Activated T-helper 17 cell treated with anti-CD3 and anti-CD28 coated beads, Interleukin-2, amount 50 U/mL, for 72 hours (primary cell): Measurements from ENCODE around the gene GREB1. TPM values are rescaled to one million over a fixed set of nuclear protein-coding genes. Genes with fewer than 3 reads are reported as not detected.

ENCODE experiments used
- ATAC-seq: fragments of 150-1000 bp; cut with Tn5 transposase; replicated peaks from 2 replicates; pipeline ENCODE4 v1.10.0; 2021; ENCODE audit warnings: mild to moderate bottlenecking, moderate library complexity
- H3K27ac Mint-ChIP-seq: one replicate; pipeline ENCODE4 v1.8.0; 2022; ENCODE audit warnings: mixed read lengths
- H3K27me3 Mint-ChIP-seq: one replicate; pipeline ENCODE4 v1.8.0; 2022; ENCODE audit warnings: mixed read lengths
- H3K36me3 Mint-ChIP-seq: one replicate; pipeline ENCODE4 v1.8.0; 2022; ENCODE audit warnings: low read depth, mild to moderate bottlenecking, mixed read lengths
- H3K4me1 Mint-ChIP-seq: one replicate; pipeline ENCODE4 v1.8.0; 2022; ENCODE audit warnings: mixed read lengths
- H3K4me3 Mint-ChIP-seq: one replicate; pipeline ENCODE4 v1.8.0; 2022; ENCODE audit warnings: mild to moderate bottlenecking, mixed read lengths
- H3K9me3 Mint-ChIP-seq: one replicate; pipeline ENCODE4 v1.8.0; 2022; ENCODE audit warnings: mixed read lengths
- total RNA-seq, 2 donors: library from RNA; stranded (reverse); gene quantifications; one replicate each; pipeline ENCODE4 v1.2.3, GENCODE V29; 2022

Gene GREB1
- total RNA-seq, 2 donors from 2014 or later = 0.95 to 1.0 TPM

GRCh38 chr2:11571170-11571569, 37.3 kb downstream of the GREB1 start:
- H3K36me3 Mint-ChIP-seq = no peaks in the 10 kb centered on the region
- H3K27me3 Mint-ChIP-seq = peaks cover 6% of the 10 kb centered on the region
- H3K9me3 Mint-ChIP-seq = no peaks in the 10 kb centered on the region
- H3K4me1 Mint-ChIP-seq = no peaks in the 10 kb centered on the region
- H3K27ac Mint-ChIP-seq = no peak overlapping the region
- ATAC-seq = no peak
- no peak overlapping the region for H3K4me3 Mint-ChIP-seq

- Mint-ChIP-seq H3K27ac (no peak overlapping the region), H3K27me3 (peaks cover 6% of the 10 kb centered on the region), H3K36me3 (no peaks in the 10 kb centered on the region), H3K9me3 (no peaks in the 10 kb centered on the region), H3K4me3 (no peak overlapping the region), H3K4me1 (no peaks in the 10 kb centered on the region)
- no peak for ATAC-seq
Observed at GRCh38 chr2:11572996-11573395, 39.2 kb downstream of the GREB1 start.

- H3K27ac Mint-ChIP-seq = no peak overlapping the region
- H3K4me3 Mint-ChIP-seq = no peak overlapping the region
- H3K9me3 Mint-ChIP-seq = no peaks in the 10 kb centered on the region
- H3K4me1 Mint-ChIP-seq = no peaks in the 10 kb centered on the region
- ATAC-seq = no peak
- peaks cover 6% of the 10 kb centered on the region for H3K27me3 Mint-ChIP-seq
- H3K36me3 Mint-ChIP-seq = no peaks in the 10 kb centered on the region
Observed at GRCh38 chr2:11573418-11574175, 39.8 kb downstream of the GREB1 start.

GRCh38 chr2:11574176-11575046, 40.6 kb downstream of the GREB1 start:
- no peak overlapping the region for H3K27ac Mint-ChIP-seq
- no peak overlapping the region for H3K4me3 Mint-ChIP-seq
- no peaks in the 10 kb centered on the region for H3K4me1 Mint-ChIP-seq
- no peaks in the 10 kb centered on the region for H3K9me3 Mint-ChIP-seq
- no peak for ATAC-seq
- H3K36me3 Mint-ChIP-seq = no peaks in the 10 kb centered on the region
- peaks cover 3% of the 10 kb centered on the region for H3K27me3 Mint-ChIP-seq

GRCh38 chr2:11576398-11576797, 42.6 kb downstream of the GREB1 start:
- H3K27ac Mint-ChIP-seq = no peak overlapping the region
- H3K4me3 Mint-ChIP-seq = no peak overlapping the region
- no peaks in the 10 kb centered on the region for H3K36me3 Mint-ChIP-seq
- peaks cover 3% of the 10 kb centered on the region for H3K27me3 Mint-ChIP-seq
- no peak for ATAC-seq
- no peaks in the 10 kb centered on the region for H3K9me3 Mint-ChIP-seq
- H3K4me1 Mint-ChIP-seq = no peaks in the 10 kb centered on the region

DNA sequence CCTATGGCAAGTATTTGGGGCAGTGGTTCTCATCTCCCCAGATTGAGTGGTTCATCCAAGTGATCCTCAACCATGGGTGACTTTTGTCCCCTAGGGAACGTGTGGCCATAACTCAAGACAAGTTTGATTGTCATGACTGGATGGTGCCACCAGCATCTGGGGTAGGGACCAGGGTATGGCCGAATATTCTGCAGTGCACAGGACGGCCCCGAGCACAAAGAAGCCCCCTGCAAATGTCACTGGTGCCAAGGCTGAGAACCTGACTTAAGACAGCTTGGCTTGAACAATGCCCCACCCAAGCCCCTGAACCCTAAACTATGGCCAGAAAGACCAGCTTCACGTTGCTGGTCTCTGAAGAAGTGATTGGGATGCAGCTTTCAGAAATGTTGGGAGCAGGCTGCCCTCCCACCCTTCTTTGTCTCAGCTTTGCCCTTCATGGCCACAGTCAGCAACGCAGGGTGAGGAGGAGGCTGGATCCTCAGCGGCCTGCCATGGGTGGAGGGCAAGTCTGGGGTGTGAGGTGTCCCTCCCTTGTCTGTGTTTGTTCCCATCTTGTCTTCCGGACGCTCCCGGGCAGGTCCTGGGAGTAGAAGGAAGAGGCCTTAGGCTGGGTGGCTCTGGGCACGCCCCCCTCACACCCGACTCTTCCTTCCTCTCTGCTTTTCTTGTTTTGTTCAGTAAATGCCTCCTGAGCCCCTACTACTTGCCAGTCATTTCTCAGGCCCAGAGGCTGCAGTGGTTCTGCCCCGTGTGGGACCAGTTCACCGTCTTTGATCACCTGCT, 43.4 kb downstream of the GREB1 start:
- no peaks in the 10 kb centered on the region for H3K36me3 Mint-ChIP-seq
- no peak for ATAC-seq
- H3K4me3 Mint-ChIP-seq = no peak overlapping the region
- no peaks in the 10 kb centered on the region for H3K9me3 Mint-ChIP-seq
- no peaks in the 10 kb centered on the region for H3K4me1 Mint-ChIP-seq
- H3K27me3 Mint-ChIP-seq = peaks cover 5% of the 10 kb centered on the region
- H3K27ac Mint-ChIP-seq = no peak overlapping the region

- no peaks in the 10 kb centered on the region for H3K4me1 Mint-ChIP-seq
- H3K4me3 Mint-ChIP-seq = no peak overlapping the region
- no peaks in the 10 kb centered on the region for H3K36me3 Mint-ChIP-seq
- H3K9me3 Mint-ChIP-seq = no peaks in the 10 kb centered on the region
- no peak for ATAC-seq
- H3K27ac Mint-ChIP-seq = no peak overlapping the region
- peaks cover 5% of the 10 kb centered on the region for H3K27me3 Mint-ChIP-seq
Observed at GRCh38 chr2:11578081-11578948, 44.5 kb downstream of the GREB1 start.

DNA sequence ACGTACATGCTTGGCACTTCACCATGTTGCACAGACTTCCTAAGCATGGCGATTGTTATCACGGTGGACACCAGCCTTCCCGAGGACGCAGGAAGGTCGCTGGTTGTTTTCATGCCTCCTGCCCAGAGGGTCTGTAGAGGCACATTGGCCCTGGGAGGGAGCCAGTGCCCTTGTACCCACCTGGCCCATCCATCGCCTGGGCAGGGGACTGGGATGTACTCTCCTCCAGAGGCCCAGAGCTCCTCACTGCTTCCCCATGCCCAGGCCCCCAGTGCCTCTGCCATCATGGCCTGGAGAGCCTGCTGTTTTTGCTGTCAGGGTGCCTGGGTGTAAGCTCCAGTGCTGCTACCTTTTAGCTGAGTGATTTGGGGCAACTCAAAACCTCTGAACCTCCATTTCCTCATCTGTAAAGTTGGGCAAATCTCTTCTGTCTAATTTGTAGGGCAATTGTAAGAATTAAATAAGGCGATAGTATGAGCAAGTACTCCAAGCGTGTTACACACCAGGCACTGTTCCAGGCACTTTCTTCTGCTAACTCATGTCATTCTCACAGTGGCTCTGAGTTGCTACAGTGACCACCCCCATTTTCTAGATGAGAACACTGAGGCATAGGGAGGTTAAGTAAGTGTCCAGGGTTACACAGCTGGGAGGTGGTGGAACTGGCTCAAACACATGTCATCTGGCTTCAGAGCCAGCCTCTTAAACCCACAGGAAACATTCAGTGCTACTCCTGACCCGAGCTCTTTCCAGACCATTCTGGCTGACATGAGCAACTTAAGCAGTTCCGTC, 45.3 kb downstream of the GREB1 start:
- H3K4me3 Mint-ChIP-seq = no peak overlapping the region
- no peaks in the 10 kb centered on the region for H3K9me3 Mint-ChIP-seq
- peaks cover 5% of the 10 kb centered on the region for H3K27me3 Mint-ChIP-seq
- no peak for ATAC-seq
- no peaks in the 10 kb centered on the region for H3K36me3 Mint-ChIP-seq
- no peak overlapping the region for H3K27ac Mint-ChIP-seq
- H3K4me1 Mint-ChIP-seq = no peaks in the 10 kb centered on the region

DNA sequence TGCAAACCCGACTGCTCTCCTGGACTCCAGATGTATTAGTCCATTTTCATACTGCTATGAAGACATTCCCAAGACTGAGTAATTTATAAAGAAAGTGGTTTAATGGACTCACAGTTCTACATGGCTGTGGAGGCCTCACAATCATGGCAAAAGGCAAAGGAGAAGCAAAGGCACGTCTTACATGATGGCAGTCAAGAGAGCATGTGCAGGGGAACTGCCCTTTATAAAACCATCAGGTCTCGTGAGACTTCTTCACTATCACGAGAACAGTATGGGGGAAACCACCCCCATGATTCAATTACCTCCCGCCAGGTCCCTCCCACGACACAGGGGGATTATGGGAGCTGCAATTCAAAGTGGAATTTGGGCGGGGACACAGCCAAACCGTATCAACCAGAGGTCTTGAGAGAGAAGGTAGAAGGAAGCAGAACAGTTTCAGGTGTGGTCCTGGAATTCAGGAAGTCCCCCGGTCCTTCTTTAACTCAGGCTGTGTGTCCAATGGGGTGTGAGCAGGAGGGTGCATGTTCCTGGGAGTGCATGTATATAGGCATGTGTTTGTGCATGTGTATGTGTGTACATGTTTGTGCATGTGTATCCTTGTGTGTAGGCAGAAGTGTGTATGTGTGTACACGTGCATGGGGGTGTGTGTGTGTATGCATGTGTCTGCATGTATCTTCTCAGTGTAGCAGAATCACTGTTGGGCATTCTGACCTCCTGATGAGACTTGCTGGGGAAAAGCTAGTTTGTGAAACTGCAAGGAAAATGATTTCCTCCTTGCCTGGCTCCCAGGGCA, 46.2 kb downstream of the GREB1 start:
- no peaks in the 10 kb centered on the region for H3K4me1 Mint-ChIP-seq
- H3K9me3 Mint-ChIP-seq = no peaks in the 10 kb centered on the region

GRCh38 chr2:11580697-11581096, 46.9 kb downstream of the GREB1 start:
- Mint-ChIP-seq H3K36me3 (no peaks in the 10 kb centered on the region), H3K9me3 (no peaks in the 10 kb centered on the region), H3K27ac (peak overlapping the region; percentile 26), H3K4me3 (no peak overlapping the region), H3K27me3 (peaks cover 12% of the 10 kb centered on the region), H3K4me1 (no peaks in the 10 kb centered on the region)
- ATAC-seq = no peak

More for the DNA sequence above, 46.2 kb downstream of the GREB1 start:
- ATAC-seq = no peak
- peaks cover 6% of the 10 kb centered on the region for H3K27me3 Mint-ChIP-seq
- no peak overlapping the region for H3K27ac Mint-ChIP-seq
- no peak overlapping the region for H3K4me3 Mint-ChIP-seq
- no peaks in the 10 kb centered on the region for H3K36me3 Mint-ChIP-seq

DNA sequence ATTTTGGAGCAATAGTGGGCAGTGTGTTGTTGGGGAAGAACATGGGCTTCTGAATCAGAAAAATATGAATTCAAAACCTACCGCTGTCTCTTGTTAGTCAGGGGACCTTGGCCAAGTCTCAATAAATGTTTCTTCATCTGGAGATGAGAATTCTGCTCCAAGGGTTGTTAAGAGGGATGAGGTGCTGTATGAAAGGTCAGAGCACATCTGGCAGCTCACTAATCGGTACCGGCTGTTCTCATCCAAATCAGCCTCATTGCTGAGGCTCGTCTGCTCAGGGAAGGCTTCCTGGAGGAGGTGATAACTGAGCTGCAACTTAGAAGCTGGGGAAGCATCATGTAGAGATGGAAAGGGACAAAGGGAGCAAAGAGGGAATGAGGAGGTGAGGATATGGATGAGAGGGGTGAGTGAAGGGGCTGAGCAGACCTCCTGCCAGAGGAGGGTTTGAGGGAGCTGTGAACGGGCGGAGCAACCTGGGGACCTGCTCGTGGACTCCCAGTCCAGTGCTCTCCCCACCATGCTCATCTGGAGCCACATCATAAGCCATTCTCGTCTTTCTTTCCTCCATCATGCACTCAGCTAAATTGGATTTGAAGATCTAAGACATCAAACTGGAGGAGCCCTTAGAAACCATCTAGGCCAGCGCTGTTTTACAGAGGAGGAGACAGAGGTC, 47.4 kb downstream of the GREB1 start:
- Mint-ChIP-seq H3K36me3 (no peaks in the 10 kb centered on the region), H3K27me3 (peaks cover 12% of the 10 kb centered on the region), H3K4me1 (no peaks in the 10 kb centered on the region), H3K27ac (peak overlapping the region; percentile 26), H3K4me3 (no peak overlapping the region), H3K9me3 (no peaks in the 10 kb centered on the region)
- no peak for ATAC-seq
